NCI-H1105 treated with DMSO at 0.1 percent for 48 hours (cell line): ENCODE results near the gene PARD3.
"Not testable (repeated sequence)": the region's sequence is repeated elsewhere in the genome, so short reads cannot be mapped to it uniquely, and the experiment has no call there.

Experiments
- DNase-seq: peaks from one replicate; lab custom pipeline; 2025; lab: John Stamatoyannopoulos, UW

PARD3 gene

GRCh38 chr10:34715511-34716187 lies 99.4 kb downstream of the PARD3 start:
- DNase-seq: no peak

- DNase-seq: no peak
Measured at GRCh38 chr10:34713875-34714274, 101.2 kb downstream of the PARD3 start.

- no peak for DNase-seq
Measured at GRCh38 chr10:34711500-34711899, 103.6 kb downstream of the PARD3 start.

GRCh38 chr10:34710391-34710751 lies 104.7 kb downstream of the PARD3 start:
- no peak for DNase-seq

GRCh38 chr10:34709637-34710390 lies 105.3 kb downstream of the PARD3 start:
- DNase-seq: no peak

- DNase-seq: no peak
Measured at GRCh38 chr10:34707656-34708055, 107.4 kb downstream of the PARD3 start.

GRCh38 chr10:34706992-34707391 lies 108.1 kb downstream of the PARD3 start:
- DNase-seq: not testable (repeated sequence)

- DNase-seq: no peak
Measured at GRCh38 chr10:34706147-34706546, 108.9 kb downstream of the PARD3 start.

- DNase-seq: no peak
Measured at GRCh38 chr10:34705563-34705962, 109.5 kb downstream of the PARD3 start.

GRCh38 chr10:34704526-34705184 lies 110.4 kb downstream of the PARD3 start:
- no peak for DNase-seq

- DNase-seq: no peak
Measured at GRCh38 chr10:34702982-34703381, 112.1 kb downstream of the PARD3 start.

GRCh38 chr10:34702093-34702937 lies 112.8 kb downstream of the PARD3 start:
- no peak for DNase-seq

- no peak for DNase-seq
Measured at GRCh38 chr10:34701194-34701593, 113.9 kb downstream of the PARD3 start.

- DNase-seq: not testable (repeated sequence)
Measured at GRCh38 chr10:34700752-34701151, 114.3 kb downstream of the PARD3 start.

GRCh38 chr10:34699904-34700517 lies 115.1 kb downstream of the PARD3 start:
- DNase-seq: no peak

GRCh38 chr10:34698979-34699378 lies 116.1 kb downstream of the PARD3 start:
- no peak for DNase-seq

- DNase-seq: no peak
Measured at GRCh38 chr10:34698248-34698831, 116.8 kb downstream of the PARD3 start.

GRCh38 chr10:34697351-34698247 lies 117.5 kb downstream of the PARD3 start:
- no peak for DNase-seq

- no peak for DNase-seq
Measured at GRCh38 chr10:34696423-34696822, 118.7 kb downstream of the PARD3 start.

- no peak for DNase-seq
Measured at GRCh38 chr10:34690383-34691049, 124.6 kb downstream of the PARD3 start.
